ENCODE results near the gene ISX. TPM values are rescaled to one million over a fixed set of nuclear protein-coding genes. Genes with fewer than 3 reads are reported as not detected.

ISX gene
- total RNA-seq, 1 donor from 2014 or later, result not detected

DNA sequence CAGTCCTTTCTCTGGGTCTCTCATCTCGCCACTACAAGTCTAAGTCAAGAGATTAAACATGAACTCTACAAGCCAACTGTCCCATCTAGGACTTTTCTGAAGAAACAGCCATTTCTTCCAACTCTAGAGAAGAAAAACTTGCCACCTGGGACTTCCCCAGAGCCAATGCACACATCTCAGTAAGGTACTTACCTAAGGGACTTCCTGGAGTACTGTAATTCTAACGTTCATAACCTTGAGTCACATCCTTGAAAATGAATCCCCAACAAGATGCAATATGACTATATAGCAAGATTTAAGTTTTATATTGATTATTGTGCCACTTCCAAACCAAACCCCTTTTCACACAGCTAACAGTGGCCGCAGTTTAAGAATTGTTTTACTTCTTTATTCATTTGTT lies 11.9 kb upstream of the ISX start:
- TF ChIP-seq, protein P1, sequence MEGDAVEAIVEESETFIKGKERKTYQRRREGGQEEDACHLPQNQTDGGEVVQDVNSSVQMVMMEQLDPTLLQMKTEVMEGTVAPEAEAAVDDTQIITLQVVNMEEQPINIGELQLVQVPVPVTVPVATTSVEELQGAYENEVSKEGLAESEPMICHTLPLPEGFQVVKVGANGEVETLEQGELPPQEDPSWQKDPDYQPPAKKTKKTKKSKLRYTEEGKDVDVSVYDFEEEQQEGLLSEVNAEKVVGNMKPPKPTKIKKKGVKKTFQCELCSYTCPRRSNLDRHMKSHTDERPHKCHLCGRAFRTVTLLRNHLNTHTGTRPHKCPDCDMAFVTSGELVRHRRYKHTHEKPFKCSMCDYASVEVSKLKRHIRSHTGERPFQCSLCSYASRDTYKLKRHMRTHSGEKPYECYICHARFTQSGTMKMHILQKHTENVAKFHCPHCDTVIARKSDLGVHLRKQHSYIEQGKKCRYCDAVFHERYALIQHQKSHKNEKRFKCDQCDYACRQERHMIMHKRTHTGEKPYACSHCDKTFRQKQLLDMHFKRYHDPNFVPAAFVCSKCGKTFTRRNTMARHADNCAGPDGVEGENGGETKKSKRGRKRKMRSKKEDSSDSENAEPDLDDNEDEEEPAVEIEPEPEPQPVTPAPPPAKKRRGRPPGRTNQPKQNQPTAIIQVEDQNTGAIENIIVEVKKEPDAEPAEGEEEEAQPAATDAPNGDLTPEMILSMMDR (IDR thresholded peaks at IDR 0.05; ENCODE audit: insufficient read depth, low read length, poor library complexity, severe bottlenecking), result no peak
- Histone ChIP-seq H3K4me3 (ENCODE audit: low read depth, low read length) (no peak overlapping the region), H3K27me3 (ENCODE audit: control insufficient read depth, insufficient read depth, low read length) (no peaks in the 10 kb centered on the region), H3K36me3 (ENCODE audit: control insufficient read depth, insufficient read depth, low read length) (no peaks in the 10 kb centered on the region)
- no peak for DNase-seq (ENCODE audit: low read depth)

DNA sequence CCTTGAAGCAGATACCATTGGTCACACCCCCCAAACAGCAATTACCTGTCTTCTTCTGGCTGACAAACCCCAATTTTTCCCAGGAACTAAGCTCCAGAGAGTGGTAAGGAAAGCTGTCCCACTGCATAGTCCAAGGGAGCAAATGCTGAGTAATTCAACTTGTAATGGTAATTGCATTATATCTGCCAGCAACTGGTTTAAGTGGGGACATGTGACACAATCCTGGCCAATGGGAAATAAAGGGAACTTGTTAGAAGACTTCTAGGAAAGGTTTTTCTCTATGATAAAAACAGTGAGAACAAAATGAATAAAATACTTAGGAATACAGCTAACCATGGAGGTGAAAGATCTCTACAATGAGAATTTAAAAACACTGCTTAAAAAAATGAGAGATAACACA lies 9.5 kb upstream of the ISX start:
- DNase-seq (ENCODE audit: low read depth), result no peak

DNA sequence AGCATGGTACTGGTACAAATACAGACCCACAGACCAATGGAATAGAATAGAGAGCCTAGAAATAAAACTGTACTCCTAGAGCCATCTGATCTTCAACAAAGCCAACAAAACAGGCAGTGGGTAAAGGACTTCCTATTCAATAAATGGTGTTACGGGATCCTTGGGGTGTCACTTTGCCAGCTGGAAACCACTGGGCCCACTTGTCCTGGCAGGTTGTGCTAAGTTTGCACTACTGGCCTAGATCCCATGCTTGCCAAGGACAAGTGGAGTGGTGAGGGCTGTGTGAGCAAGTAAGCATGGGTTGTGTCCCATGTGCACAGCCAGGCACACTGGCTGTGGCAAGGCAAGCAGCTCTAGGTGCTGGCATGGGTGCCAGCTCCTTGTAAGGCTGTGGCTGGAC lies 8.8 kb upstream of the ISX start:
- no peak for DNase-seq (ENCODE audit: low read depth)
- H3K36me3 ChIP-seq (ENCODE audit: control insufficient read depth, insufficient read depth, low read length), result no peaks in the 10 kb centered on the region
- TF ChIP-seq, protein P1 (IDR thresholded peaks at IDR 0.05; ENCODE audit: insufficient read depth, low read length, poor library complexity, severe bottlenecking), result no peak
- H3K27me3 ChIP-seq (ENCODE audit: control insufficient read depth, insufficient read depth, low read length), result no peaks in the 10 kb centered on the region
- no peak overlapping the region for H3K4me3 ChIP-seq (ENCODE audit: low read depth, low read length)

More for the DNA sequence above, 9.5 kb upstream of the ISX start:
- no peak overlapping the region for H3K4me3 ChIP-seq (ENCODE audit: low read depth, low read length)
- TF ChIP-seq, protein P1 (IDR thresholded peaks at IDR 0.05; ENCODE audit: insufficient read depth, low read length, poor library complexity, severe bottlenecking), result no peak
- no peaks in the 10 kb centered on the region for H3K27me3 ChIP-seq (ENCODE audit: control insufficient read depth, insufficient read depth, low read length)
- no peaks in the 10 kb centered on the region for H3K36me3 ChIP-seq (ENCODE audit: control insufficient read depth, insufficient read depth, low read length)

DNA sequence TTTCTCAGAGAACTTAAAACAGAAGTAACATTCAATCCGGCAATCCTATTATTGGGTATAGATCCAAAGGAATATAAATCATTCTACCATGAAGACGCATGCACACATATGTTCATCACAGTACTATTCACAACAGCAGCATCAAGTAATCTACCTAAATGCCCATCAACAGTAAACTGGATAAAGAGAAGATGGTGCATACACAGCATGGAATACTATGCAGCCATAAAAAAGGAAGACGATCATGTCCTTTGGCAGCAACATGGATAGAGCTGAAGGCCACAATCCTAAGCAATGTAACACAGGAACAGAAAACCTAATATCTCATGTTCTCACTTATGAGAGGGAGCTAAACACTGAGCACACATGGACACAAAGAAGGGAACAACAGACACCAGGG lies 6.3 kb upstream of the ISX start:
- TF ChIP-seq, protein P1 (IDR thresholded peaks at IDR 0.05; ENCODE audit: insufficient read depth, low read length, poor library complexity, severe bottlenecking), result no peak
- Histone ChIP-seq H3K36me3 (ENCODE audit: control insufficient read depth, insufficient read depth, low read length) (no peaks in the 10 kb centered on the region), H3K27me3 (ENCODE audit: control insufficient read depth, insufficient read depth, low read length) (no peaks in the 10 kb centered on the region), H3K4me3 (ENCODE audit: low read depth, low read length) (no peak overlapping the region)
- no peak for DNase-seq (ENCODE audit: low read depth)

DNA sequence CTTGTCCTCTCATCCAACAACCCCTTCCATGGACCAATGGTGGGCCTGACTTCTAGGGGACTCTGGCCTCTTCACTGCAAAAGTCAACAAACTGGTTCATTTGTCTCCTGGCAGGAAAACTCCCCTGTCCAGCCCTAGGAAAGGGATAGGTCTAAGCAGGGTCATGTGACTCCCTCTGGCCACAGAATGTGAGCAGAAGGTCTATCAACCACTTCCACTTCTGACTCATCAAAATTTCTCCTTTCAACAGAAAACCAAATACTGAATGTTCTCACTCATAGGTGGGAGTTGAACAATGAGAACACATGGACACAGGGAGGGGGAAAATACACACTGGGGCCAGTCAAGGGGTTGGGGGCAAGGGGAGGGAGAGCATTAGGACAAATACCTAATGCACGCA lies 1.3 kb upstream of the ISX start:
- Histone ChIP-seq H3K36me3 (ENCODE audit: control insufficient read depth, insufficient read depth, low read length) (no peaks in the 10 kb centered on the region), H3K4me3 (ENCODE audit: low read depth, low read length) (no peak overlapping the region), H3K27me3 (ENCODE audit: control insufficient read depth, insufficient read depth, low read length) (no peaks in the 10 kb centered on the region)
- peak; percentile 21 for DNase-seq (ENCODE audit: low read depth)
- TF ChIP-seq, protein P1 (IDR thresholded peaks at IDR 0.05; ENCODE audit: insufficient read depth, low read length, poor library complexity, severe bottlenecking), result no peak

DNA sequence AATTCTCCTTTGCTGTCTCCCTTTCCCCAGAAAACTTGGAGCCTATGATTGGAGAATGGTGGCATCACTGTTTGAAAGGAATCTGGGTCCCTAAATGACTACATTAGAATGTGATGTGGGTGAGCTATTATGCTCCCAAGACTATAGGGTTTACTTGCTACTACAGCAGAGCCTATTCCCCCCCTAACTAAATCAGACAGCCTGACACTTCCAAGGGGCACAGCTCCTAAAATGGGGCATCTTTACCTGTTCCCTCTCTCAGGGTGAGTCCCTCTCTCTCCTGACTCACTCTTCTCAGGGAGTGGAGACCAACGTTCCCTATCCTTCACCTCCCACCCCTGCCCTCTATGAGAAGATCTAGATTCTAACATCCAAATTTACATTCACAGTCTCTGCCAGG lies 775 bp upstream of the ISX start:
- TF ChIP-seq, protein P1 (IDR thresholded peaks at IDR 0.05; ENCODE audit: insufficient read depth, low read length, poor library complexity, severe bottlenecking), result no peak
- H3K27me3 ChIP-seq (ENCODE audit: control insufficient read depth, insufficient read depth, low read length), result no peaks in the 10 kb centered on the region
- H3K4me3 ChIP-seq (ENCODE audit: low read depth, low read length), result no peak overlapping the region
- no peaks in the 10 kb centered on the region for H3K36me3 ChIP-seq (ENCODE audit: control insufficient read depth, insufficient read depth, low read length)
- DNase-seq (ENCODE audit: low read depth), result no peak
